ENCODE measurements around the gene CBX7. TPM values are rescaled to one million over a fixed set of nuclear protein-coding genes. Genes with fewer than 3 reads are reported as not detected.

Gene CBX7
- total and polyA plus RNA-seq, 2 of the 4 experiments (the other 2 are of a cell fraction) = 0.90 to 3.6 TPM

- Histone ChIP-seq H3K9ac (ENCODE audit: low read depth, low read length) (no peak overlapping the region), H2AK9ac (replicated peaks; ENCODE audit: low read depth, low read length, poor library complexity) (no peak overlapping the region), H3K9me1 (ENCODE audit: insufficient read depth, low read length) (no peaks in the 10 kb centered on the region), H4K5ac (ENCODE audit: low read depth, low read length) (no peak overlapping the region), H3K18ac (ENCODE audit: low read depth, low read length) (no peak overlapping the region), H2BK120ac (ENCODE audit: low read depth, low read length) (no peak overlapping the region), H2AFZ (replicated peaks; ENCODE audit: low read length, poor library complexity) (no peak overlapping the region), H3K56ac (ENCODE audit: extremely low read depth, insufficient read depth, low read length) (no peak overlapping the region), H4K91ac (ENCODE audit: insufficient read depth, low read depth, low read length) (no peak overlapping the region), H2BK20ac (ENCODE audit: low read depth, low read length) (no peak overlapping the region), H3K23ac (ENCODE audit: low read depth, low read length) (no peak overlapping the region), H2AK5ac (ENCODE audit: low read depth, low read length) (no peak overlapping the region), H2BK5ac (ENCODE audit: low read depth, low read length, poor library complexity, severe bottlenecking) (no peak overlapping the region), H3K4me2 (ENCODE audit: low read depth, low read length) (no peak overlapping the region), H3K14ac (replicated peaks; ENCODE audit: low read depth, low read length) (no peak overlapping the region), H3K4ac (ENCODE audit: low read depth, low read length) (no peak overlapping the region), H3K9me3 (ENCODE audit: control insufficient read depth, insufficient read depth, low read length) (no peaks in the 10 kb centered on the region), H3K36me3 (ENCODE audit: control insufficient read depth, insufficient read depth, low read length) (no peaks in the 10 kb centered on the region), H4K8ac (ENCODE audit: low read depth in 2 of 2, low read length in 2 of 2) (no peak overlapping the region), H2BK15ac (ENCODE audit: low read depth, low read length) (no peak overlapping the region), H3K27me3 (ENCODE audit: control insufficient read depth, insufficient read depth, low read length) (peaks cover 28% of the 10 kb centered on the region), H3K4me3 (ENCODE audit: insufficient read depth, low read depth, low read length) (no peak overlapping the region), H4K20me1 (ENCODE audit: insufficient read depth, low read length) (no peaks in the 10 kb centered on the region), H3K27ac (ENCODE audit: insufficient read depth, low read length) (no peak overlapping the region), H3K79me1 (ENCODE audit: low read depth in 1 of 2, low read length in 2 of 2) (no peaks in the 10 kb centered on the region), H3K4me1 (ENCODE audit: control insufficient read depth, insufficient read depth, low read length) (peaks cover 4% of the 10 kb centered on the region)
- no TSS peak for BruUV-seq (replicated peaks)
- TF ChIP-seq RAD21 (IDR thresholded peaks at IDR 0.05; ENCODE audit: low read length) (no peak), MXI1 (IDR thresholded peaks at IDR 0.05; ENCODE audit: borderline replicate concordance, low read depth, low read length) (no peak), CHD1 (IDR thresholded peaks at IDR 0.05; ENCODE audit: low read depth, low read length) (no peak), MAFK (IDR thresholded peaks at IDR 0.05; ENCODE audit: low read depth, low read length) (no peak), RFX5 (IDR thresholded peaks at IDR 0.05; ENCODE audit: low read depth, low read length) (no peak), POLR2A (IDR thresholded peaks at IDR 0.05; ENCODE audit: low read depth, low read length) (no peak), SMC3 (IDR thresholded peaks at IDR 0.05; ENCODE audit: low read depth, low read length) (no peak), FOS (IDR thresholded peaks at IDR 0.05; ENCODE audit: low read depth, low read length) (no peak)
- CTCF ChIA-PET = no interaction called here
- ATAC-seq (ENCODE audit: low read depth) (no peak), DNase-seq (no peak)
- dilution Hi-C loops (cut with HindIII; ENCODE audit: low sequenced_read_pairs, unreplicated experiment) = no loop called here
- in situ Hi-C loops (cut with MboI; ENCODE audit: low sequenced_read_pairs) = no loop called here
- intact Hi-C loops (cut with micrococcal nuclease) = no loop called here
- POLR2A ChIA-PET (ENCODE audit: unreplicated experiment) = no interaction called here
- WGBS, 2 experiments (ENCODE audit: extremely low coverage in 2 of 2, insufficient read length in 1 of 2) = 91% methylated on average over 4 of the region's 8 CpGs; no CpG with 5 or more reads in 1 of the 2 experiments
Measured at GRCh38 chr22:39098576-39098975, 53.9 kb downstream of the CBX7 start.

Data from IMR-90 (cell line).